ENCODE data around the gene INA.
"Not testable (repeated sequence)": the region's sequence is repeated elsewhere in the genome, so short reads cannot be mapped to it uniquely, and the experiment has no call there.

INA gene

GRCh38 chr10:103254113-103254512, 22.8 kb upstream of the INA start:
- CTCF ChIA-PET, result interaction anchor here (0.6 to 0.7 kb wide), 2 partner anchors 57 to 131 kb away, joined by 3 to 4 read pairs; no protein-coding TSS in a partner anchor
- POLR2A ChIA-PET (ENCODE audit: low non-redundant PET), result no interaction called here
- no peak for DNase-seq (ENCODE audit: low spot score)
- no peak for TF ChIP-seq CTCF (conservative IDR thresholded peaks at IDR 0.05; ENCODE audit: low read depth)
- H3K27ac ChIP-seq, result no peak overlapping the region

GRCh38 chr10:103254538-103255325, 22.2 kb upstream of the INA start:
- H3K27ac ChIP-seq, result no peak overlapping the region
- DNase-seq (ENCODE audit: low spot score), result peak; percentile 54
- no peak for TF ChIP-seq CTCF (conservative IDR thresholded peaks at IDR 0.05; ENCODE audit: low read depth)
- CTCF ChIA-PET, result interaction anchor here (0.6 to 0.7 kb wide), 2 partner anchors 58 to 130 kb away, joined by 3 to 4 read pairs; no protein-coding TSS in a partner anchor
- POLR2A ChIA-PET (ENCODE audit: low non-redundant PET), result interaction anchor here (0.7 kb wide), 1 partner anchor 13 kb away, joined by 7 read pairs; no protein-coding TSS in a partner anchor

GRCh38 chr10:103256613-103257012, 20.3 kb upstream of the INA start:
- no peak overlapping the region for H3K27ac ChIP-seq
- POLR2A ChIA-PET (ENCODE audit: low non-redundant PET), result no interaction called here
- DNase-seq (ENCODE audit: low spot score), result no peak
- TF ChIP-seq CTCF (conservative IDR thresholded peaks at IDR 0.05; ENCODE audit: low read depth), result no peak
- CTCF ChIA-PET, result interaction anchor here (0.6 to 0.7 kb wide), 2 partner anchors 77 to 1891 kb away, joined by 3 read pairs; no protein-coding TSS in a partner anchor

- POLR2A ChIA-PET (ENCODE audit: low non-redundant PET), result no interaction called here
- no peak overlapping the region for H3K27ac ChIP-seq
- DNase-seq (ENCODE audit: low spot score), result no peak
- CTCF ChIA-PET, result no interaction called here
- no peak for TF ChIP-seq CTCF (conservative IDR thresholded peaks at IDR 0.05; ENCODE audit: low read depth)
These were observed 19.1 kb upstream of the INA start for GRCh38 chr10:103257812-103258211.

- DNase-seq (ENCODE audit: low spot score); POLR2A ChIA-PET (ENCODE audit: low non-redundant PET); H3K27ac ChIP-seq; CTCF ChIA-PET: not testable (repeated sequence)
These were observed 18.0 kb upstream of the INA start for GRCh38 chr10:103258928-103259327.

- CTCF ChIA-PET, result no interaction called here
- no peak for TF ChIP-seq CTCF (conservative IDR thresholded peaks at IDR 0.05; ENCODE audit: low read depth)
- no peak overlapping the region for H3K27ac ChIP-seq
- POLR2A ChIA-PET (ENCODE audit: low non-redundant PET), result no interaction called here
- no peak for DNase-seq (ENCODE audit: low spot score)
These were observed 16.9 kb upstream of the INA start for GRCh38 chr10:103259989-103260388.

- DNase-seq (ENCODE audit: low spot score), result no peak
- no peak overlapping the region for H3K27ac ChIP-seq
- CTCF ChIA-PET, result interaction anchor here (0.6 to 1.5 kb wide), 2 partner anchors 18 to 186 kb away, joined by 3 to 7 read pairs; no protein-coding TSS in a partner anchor
- POLR2A ChIA-PET (ENCODE audit: low non-redundant PET), result no interaction called here
- TF ChIP-seq CTCF (conservative IDR thresholded peaks at IDR 0.05; ENCODE audit: low read depth), result no peak
These were observed 14.7 kb upstream of the INA start for GRCh38 chr10:103262229-103262628.
